ENCODE data around the gene MELK.
"Not testable (repeated sequence)": the region's sequence is repeated elsewhere in the genome, so short reads cannot be mapped to it uniquely, and the experiment has no call there.

MELK gene

DNA sequence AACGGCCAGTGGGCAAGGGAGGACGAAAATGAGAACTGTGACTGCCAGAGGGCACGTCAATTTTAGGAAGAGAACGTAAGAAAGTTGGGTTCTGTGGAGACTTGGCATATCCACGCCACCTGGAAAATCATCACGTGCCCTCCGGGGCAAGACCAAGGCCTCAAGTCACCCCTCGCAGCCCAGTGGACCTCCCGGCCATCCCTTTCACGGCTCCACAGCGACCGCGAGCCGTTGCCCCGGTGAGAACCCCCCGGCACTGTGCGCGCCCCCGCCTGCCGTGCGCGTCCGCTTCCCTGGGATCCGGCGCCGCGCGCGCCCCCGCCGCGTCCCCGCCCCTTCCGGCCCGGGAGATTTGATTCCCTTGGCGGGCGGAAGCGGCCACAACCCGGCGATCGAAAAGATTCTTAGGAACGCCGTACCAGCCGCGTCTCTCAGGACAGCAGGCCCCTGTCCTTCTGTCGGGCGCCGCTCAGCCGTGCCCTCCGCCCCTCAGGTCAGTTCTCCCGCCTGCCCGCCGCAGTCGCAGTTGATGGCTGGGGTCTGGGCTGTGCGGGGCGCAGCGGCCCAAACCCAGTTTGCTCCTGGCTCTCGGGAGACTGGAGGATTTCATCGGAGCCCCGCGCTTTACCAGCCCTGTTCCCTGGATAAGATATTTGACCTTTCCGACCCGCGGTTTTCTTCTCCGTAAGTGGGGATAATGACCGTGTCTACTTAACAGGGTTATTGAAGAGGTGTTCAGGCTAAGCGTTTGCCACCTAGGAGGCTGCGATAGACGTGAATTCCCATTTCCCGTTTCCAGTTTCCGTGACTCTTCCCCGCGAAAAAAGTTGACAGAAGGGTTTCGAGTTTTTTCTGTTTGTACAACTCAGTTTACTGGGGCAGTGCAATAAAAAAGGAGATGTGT lies at the start of gene MELK:
MELK (plus strand) TSS at position 381 of the 904 bp plus-strand sequence. CDS start 8,787 bp downstream, outside the sequence.
- DNase-seq, result peak; percentile 51

DNA sequence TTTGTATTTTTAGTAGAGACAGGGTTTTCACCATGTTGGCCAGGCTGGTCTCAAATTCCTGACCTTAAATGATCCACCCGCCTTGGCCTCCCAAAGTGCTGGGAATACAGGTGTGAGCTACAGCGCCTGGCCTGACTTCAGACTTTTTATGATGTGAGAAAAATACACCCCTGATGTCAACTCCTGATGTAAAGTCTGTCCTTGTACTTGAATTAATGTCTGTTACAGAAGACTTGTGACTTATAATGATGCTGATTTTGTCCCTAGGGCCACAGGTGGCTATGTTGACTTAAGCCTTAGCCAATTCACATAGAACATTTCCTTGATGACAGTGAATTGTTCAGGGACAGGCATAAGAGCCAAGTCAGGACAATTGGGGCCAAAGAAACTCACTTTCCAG lies 42.5 kb upstream of the MELK start:
- no peak for DNase-seq

DNA sequence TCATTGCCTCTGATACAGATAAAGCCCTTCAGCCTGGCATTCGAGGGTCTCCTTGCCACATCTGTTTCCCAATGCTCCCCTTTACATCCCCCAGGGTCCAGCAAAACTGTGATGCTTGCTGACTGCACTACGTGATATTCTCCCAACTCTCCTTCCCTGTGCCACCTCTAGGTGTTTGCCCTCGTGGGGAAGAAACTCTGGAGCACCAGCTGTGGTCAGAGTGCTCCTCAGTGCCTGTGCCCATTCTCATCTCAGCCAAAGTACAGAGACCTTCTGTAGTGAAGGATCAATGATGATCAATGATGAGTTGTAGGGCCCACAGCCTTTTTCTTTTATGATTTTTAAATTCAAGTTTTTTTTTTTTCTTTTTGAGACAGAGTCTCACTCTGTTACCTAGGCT lies 40.3 kb upstream of the MELK start:
- no peak for DNase-seq

DNA sequence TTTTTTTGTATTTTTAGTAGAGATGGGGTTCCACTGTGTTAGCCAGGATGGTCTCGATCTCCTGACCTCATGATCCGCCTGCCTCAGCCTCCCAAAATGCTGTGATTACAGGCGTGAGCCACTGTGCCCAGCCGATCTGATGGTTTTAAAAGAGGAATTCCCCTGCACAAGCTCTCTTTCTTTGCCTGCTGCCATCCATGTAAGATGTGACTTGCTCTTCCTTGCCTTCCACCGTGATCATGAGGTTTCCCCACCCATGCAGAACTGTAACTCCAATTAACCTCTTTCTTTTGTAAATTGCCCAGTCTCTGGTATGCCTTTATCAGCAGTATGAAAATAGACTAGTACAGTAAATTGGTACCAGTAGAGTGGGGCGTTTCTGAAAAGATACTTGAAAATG lies 39.0 kb upstream of the MELK start:
- DNase-seq, result not testable (repeated sequence)

DNA sequence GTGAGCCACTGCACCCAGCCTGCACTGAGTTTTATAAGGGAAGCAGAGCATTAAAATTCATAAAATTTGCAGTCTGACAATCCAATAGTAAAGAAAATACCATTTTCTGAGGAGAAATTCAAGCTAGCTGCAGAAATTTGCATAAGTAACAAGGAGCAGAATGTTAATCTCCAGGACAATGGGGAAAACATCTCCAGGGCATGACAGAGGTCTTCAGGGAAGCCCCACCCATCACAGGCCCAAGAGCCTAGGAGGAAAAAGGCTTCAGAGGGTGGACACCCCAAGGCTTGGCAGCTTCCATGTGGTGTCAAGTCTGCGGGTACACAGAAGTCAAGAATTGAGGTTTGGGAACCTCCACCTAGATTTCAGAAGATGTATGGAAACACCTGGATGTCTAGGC lies 37.6 kb upstream of the MELK start:
- no peak for DNase-seq

DNA sequence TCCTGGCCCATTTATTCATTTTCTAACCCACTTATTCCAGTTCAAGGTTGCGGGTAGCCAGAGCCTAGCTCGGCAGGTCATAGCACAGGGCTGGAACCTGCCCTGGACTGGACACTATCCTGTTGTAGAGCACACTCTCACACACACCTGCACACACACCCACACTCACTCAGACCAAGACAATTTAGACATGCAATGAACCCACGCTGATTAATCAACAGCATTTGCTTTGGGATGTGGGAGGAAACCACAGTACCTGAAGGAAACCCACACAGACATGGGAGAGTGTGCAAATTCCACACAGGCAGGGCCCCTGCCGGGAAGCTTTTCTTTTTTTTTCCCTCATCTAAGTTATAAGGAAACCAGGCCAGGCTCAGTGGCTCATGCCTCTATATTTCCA lies 34.8 kb upstream of the MELK start:
- DNase-seq, result no peak

DNA sequence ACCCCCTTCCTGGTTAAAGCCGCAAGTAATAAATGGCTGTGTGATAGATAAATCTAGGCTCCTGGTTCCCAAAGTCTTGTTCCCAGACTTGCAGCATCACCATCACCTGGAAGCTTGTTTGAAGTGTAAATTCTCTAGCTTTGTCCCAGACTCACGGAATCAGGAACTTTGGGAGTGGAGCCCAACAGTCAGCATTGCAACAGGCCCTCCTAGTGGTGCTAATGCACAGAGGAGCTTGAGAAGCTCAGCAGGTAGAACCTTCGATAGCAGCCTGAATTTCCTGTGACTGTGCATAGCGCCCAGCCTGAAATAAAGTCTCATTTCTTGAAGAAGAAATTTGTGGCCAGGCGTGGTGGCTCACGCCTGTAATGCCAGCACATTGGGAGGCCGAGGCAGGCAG lies 30.3 kb upstream of the MELK start:
- no peak for DNase-seq

DNA sequence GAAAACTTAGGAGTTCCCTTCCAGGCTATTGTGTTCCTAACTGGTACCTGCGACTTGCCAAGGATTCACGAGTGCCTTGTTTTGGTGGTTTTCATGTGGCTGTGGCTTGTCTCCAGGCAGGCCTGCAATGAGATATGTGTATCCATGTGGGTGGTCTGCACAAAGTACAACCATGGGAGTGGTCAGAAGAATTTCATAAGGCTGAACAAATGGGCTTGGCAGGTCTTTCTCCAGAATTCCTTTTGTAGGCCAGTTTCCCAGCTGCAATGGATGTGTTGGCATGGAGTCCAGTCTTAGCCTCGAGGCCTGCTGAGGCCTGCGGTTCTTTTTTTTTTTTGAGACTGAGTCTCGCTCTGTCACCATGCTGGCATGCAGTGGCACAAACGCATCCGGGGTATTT lies 28.8 kb upstream of the MELK start:
- DNase-seq, result no peak

DNA sequence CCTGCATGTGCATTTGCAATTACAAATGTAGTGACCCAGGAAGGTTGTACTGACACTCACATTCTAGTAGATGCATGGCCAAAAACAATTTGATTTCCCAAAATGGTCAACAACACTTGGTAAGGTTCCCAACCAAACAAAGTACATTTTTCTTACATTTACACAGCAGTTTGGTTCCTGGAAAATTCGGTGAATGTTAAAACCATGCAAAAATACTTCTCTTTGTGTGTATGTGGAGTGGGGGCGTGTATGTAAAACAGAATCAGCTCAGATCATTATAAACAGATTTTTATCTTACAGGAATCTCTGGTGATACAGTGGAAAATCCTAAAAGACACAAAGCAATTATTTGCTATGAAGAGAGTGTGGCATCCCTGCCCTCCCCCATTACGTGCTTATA lies 25.1 kb upstream of the MELK start:
- DNase-seq, result no peak

DNA sequence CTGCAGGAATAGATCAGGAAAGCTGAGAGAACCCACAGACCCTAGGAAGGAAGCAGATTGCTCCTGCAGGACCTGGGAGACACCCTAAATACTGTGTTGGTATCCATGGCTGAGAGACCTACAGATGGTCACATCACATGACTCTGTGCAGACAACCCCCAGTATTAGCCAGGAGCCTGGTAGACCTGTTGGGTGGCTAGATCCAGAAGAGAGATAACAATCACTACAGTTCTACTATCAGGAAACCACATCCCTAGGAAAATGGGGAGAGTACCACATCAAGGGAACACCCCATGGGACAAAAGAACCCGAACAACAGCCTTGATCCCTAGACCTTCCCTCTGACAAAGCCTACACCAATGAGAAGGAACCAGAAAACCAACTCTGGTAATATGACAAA lies 24.2 kb upstream of the MELK start:
- no peak for DNase-seq

DNA sequence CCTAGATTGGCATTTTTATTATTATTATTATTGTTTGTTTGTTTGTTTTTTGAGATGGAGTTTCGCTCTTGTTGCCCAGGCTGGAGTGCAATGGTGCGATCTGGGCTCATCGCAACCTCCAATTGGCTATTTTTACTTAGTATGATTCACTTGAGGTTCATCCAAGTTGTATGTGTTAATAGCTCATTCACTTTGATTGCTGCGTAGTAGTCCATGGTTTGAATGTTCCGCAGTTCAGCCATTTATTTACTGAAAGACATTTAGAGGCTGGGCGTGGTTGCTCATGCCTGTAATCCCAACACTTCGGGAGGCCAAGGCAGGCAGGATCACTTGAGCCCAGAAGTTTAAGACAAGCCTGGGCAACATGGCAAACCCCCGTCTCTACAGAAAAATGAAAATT lies 22.6 kb upstream of the MELK start:
- no peak for DNase-seq

DNA sequence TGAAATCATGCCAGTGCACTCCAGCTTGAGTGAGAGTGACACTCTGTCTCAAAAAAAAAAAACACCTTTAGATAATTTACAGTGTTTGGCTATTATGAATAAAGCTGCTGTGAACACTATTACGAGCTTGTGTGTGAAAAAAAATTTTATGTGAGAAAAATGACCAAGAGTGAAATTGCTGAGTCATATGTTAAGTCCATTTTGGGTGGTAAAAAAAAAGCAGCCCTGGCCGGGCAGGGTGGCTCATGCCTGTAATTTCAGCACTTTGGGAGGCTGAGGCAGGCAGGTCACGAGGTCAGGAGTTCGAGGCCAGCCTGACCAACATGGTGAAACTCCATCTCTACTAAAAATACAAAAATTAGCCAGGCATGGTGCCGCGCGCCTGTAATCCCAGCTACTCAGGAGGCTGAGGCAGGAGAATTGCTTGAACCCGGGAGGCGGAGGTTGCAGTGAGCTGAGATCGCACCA lies 22.0 kb upstream of the MELK start:
- DNase-seq, result not testable (repeated sequence)

DNA sequence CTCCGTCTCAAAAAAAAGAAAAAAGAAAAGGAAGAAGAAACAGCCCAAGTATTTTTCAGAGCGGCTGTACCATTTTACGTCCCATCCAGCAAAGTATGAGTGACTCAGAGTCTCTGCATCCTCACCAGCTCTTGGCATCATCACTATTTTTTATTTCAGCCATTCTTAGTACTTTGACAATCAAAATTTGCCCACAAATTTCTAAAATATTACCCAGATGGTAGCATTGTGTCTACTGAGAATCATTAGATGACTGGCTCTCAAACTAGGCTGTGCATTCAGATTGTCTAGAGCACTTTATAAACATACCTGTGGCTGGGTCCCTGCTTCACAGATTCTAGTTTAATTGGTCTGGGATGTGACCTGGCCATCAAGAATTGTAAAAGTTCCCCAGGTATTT lies 21.6 kb upstream of the MELK start:
- DNase-seq, result no peak

DNA sequence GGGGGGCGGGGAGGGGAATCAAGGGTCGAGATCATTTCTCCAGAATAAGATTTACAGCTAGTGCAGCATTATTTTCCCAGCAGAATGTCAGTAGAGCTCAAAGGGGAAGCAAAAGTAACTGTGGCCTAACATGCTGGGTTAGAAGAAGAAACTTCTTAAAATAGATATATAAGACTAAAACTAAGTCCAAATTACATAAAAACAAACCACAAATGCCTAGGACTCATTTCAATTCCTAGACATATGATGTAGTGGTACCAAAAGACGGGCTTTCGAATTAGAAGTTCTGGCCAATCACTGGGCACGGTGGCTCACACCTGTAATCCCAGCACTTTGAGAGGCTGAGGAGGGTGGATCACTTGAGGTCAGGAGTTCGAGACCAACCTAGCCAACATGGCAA lies 20.8 kb upstream of the MELK start:
- no peak for DNase-seq

DNA sequence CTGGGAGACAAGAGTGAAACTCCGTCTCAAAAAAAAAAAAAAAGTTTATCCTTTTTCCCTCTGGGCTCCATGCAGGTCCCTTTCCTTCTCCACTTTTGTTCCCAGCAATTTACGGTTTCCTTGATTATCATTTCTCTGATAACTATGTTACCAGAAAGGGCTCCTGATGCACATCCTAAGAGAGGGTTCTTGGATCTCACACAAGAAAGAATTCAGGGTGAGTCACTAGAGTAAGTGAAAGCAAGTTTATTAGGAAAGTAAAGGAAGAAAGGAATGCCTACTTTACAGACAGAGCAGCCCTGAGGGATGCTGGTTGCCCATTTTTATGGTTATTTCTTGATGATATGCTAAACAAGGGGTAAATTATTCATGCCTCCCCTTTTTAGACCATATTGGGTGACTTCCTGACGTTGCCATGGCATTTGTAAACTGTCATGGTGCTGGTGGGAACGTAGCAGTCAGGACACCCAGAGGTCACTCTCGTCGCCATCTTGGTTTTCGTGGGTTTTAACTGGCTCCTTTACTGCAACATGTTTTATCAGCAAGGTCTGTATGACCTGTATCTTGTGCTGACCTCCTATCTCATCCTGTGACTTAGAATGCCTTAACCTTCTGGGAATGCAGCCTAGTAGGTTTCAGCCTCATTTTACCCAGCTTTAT lies 13.5 kb upstream of the MELK start:
- no peak for DNase-seq

DNA sequence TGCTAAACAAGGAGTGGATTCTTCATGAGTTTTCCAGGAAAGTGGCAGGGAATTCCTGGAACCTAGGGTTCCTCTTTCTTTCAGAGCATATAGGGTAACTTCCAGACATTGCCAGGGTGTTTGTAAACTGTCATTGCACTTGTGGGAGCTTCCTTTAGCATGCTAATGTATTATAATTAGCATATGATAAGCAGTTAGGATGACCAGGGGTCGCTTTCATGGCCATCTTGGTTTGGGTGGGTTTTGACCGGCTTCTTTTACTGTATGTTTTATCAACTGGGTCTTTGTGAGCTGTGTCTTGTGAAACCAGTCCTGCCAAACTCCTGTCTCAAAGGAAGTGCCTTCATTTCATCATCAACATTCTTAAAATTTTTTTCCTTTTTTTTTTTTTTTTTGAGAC lies 11.9 kb upstream of the MELK start:
- DNase-seq, result no peak

DNA sequence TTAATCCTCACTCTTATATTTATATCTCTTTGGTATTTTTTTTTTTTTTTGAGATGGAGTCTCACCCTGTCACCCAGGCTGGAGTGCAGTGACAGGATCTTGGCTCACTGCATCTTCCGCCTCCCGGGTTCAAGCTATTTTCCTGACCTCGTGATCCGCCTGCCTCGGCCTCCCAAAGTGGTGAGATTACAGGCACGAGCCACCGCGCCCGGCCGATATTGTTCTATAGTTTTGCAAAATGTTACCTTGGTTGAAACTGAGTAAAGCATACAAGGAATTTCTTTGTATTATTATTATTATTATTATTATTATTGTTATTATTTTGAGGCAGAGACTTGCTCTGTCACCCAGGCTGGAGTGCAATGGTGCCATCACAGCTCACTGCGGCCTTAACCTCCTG lies 9.9 kb upstream of the MELK start:
- DNase-seq, result not testable (repeated sequence)

DNA sequence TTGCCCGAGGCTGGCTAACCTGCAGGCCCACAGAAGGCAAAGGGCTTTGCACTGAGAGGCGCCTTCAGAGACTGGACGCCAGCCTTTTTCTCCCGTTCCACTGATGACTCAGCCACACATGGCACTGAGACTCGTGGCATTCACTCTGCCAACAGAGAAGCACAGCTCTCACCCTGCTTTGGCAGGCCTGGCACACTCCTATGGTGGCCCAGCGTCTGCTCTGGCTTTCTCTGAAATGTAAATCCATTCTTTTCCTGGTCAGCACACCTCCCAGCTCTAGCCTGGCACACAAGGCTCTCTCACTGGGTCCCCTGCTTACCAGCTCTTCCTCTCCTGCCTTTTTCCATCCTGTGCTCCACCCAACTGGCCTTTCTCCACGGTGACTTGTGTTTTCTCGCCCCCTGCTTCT lies 5.9 kb upstream of the MELK start:
- no peak for DNase-seq

DNA sequence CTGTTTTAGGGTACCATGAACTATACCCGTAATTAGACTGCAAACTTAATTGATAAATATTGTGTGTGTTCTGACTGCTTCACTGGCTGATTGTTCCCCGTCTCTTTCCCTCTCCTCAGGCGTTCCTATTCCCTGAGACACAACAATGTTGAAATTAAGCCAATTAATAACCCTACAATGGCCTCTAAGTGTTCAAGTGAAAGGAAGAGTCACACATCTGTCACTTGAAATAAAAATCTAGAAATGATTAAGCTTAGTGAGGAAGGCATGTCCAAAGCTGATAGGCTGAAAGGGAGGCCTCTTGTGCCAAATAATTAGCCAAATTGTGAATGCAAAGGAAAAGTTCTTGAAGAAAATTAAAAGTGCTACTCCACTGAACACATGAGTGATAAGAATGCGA lies 4.0 kb upstream of the MELK start:
- not testable (repeated sequence) for DNase-seq

DNA sequence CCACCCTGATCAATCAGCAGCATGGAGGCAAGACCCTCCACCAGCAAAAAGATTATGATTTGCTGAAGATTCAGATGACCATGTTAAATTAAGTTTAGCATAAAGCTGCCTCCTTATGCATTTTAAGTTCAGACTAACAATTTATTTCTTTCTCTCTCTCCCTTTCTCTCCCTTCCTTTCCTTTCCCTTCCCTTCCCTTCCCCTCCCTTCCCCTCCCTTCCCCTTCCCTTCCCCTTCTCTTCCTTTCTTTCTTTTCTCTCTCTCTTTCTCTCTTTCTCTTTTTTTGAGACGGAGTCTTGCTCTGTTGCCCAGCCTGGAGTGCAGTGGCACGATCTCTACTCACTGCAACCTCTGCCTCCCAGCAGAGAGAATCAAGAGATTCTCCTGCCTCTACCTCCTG lies 1.4 kb upstream of the MELK start:
- no peak for DNase-seq

DNA sequence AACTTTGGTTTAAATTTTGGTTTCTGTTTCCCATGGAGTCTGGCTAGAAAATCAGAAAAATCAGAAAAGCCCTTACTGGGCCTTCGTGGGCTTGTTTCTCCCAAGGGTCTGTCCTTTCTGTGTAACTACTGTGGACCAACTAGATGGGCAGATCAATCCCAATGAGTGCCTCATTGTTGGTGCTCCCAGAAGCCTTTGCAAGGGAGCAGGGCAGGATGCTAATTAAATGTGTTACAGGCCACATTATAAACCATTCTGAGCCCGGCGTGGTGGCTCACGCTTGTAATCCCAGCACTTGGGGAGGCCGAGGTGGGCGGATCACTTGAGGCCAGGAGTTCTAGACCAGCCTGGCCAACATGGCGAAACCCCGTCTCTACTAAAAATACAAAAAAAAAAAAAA lies 1.4 kb downstream of the MELK start:
- DNase-seq, result not testable (repeated sequence)

DNA sequence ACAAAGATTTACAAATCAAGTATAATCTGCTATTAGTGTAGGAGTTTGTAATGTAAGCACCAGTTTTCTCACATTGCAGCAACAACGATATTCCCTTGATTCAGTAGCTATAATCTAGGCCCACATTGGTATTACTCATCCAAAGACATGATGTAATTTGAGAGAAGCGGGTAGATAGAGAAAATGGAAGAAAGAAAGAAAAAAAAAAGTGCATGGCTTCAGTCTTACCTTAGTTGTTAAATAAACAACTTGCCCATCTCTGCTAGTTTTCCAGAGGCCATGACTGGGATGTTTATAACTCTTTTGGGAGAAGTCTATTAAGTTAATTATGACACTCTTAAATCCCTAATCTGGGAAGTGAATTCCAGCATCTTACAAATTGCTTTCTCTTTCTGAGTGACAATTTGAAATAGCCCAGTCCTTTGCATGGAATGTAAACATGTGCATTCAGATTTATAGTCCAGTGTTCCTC lies 2.8 kb downstream of the MELK start:
- no peak for DNase-seq

DNA sequence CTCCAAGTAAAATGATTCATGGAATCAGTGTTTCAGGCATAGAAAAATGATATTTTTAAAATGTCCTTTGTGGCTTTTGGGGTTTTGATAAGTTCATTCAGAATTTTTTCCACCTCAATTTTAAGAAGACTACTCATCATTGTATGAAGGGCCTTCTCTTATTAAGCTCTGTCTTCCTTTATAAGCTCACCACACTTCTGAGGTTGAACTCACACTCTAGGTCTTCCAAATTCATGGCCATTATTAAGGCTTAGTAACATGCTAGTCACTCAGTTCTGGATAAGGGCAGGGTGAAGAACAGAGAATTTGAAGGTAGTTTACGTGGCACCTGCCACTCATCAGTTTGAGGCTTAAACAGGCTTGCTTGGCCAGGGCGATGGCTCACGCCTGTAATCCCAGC lies 4.2 kb downstream of the MELK start:
- no peak for DNase-seq

Measured in NCI-H2171 (cell line).